Activated T-helper 17 cell treated with anti-CD3 and anti-CD28 coated beads, Interleukin-2, amount 50 U/mL, for 72 hours (primary cell): ENCODE results near the gene DNMT3L. TPM values are rescaled to one million over a fixed set of nuclear protein-coding genes. Genes with fewer than 3 reads are reported as not detected.
"Not testable (repeated sequence)": the region's sequence is repeated elsewhere in the genome, so short reads cannot be mapped to it uniquely, and the experiment has no call there.

Experiments
- ATAC-seq: fragments of 150-1000 bp; cut with Tn5 transposase; replicated peaks from 2 replicates; pipeline ENCODE4 v1.10.0; 2021; ENCODE audit warnings: mild to moderate bottlenecking, moderate library complexity
- H3K27ac Mint-ChIP-seq: one replicate; pipeline ENCODE4 v1.8.0; 2022; ENCODE audit warnings: mixed read lengths
- H3K27me3 Mint-ChIP-seq: one replicate; pipeline ENCODE4 v1.8.0; 2022; ENCODE audit warnings: mixed read lengths
- H3K36me3 Mint-ChIP-seq: one replicate; pipeline ENCODE4 v1.8.0; 2022; ENCODE audit warnings: low read depth, mild to moderate bottlenecking, mixed read lengths
- H3K4me1 Mint-ChIP-seq: one replicate; pipeline ENCODE4 v1.8.0; 2022; ENCODE audit warnings: mixed read lengths
- H3K4me3 Mint-ChIP-seq: one replicate; pipeline ENCODE4 v1.8.0; 2022; ENCODE audit warnings: mild to moderate bottlenecking, mixed read lengths
- H3K9me3 Mint-ChIP-seq: one replicate; pipeline ENCODE4 v1.8.0; 2022; ENCODE audit warnings: mixed read lengths
- total RNA-seq, 2 donors: library from RNA; stranded (reverse); gene quantifications; one replicate each; pipeline ENCODE4 v1.2.3, GENCODE V29; 2022

DNMT3L gene
- total RNA-seq, 2 donors from 2014 or later, result not detected

GRCh38 chr21:44211574-44211973, 50.1 kb downstream of the DNMT3L start:
- H3K36me3 Mint-ChIP-seq, H3K27me3 Mint-ChIP-seq, H3K9me3 Mint-ChIP-seq, H3K4me1 Mint-ChIP-seq: not testable (repeated sequence)
- ATAC-seq, result peak; percentile 69
- Mint-ChIP-seq H3K4me3 (peak overlapping the region; percentile 3), H3K27ac (peak overlapping the region; percentile 20)

- H3K27me3 Mint-ChIP-seq, H3K27ac Mint-ChIP-seq, H3K4me1 Mint-ChIP-seq, H3K36me3 Mint-ChIP-seq, H3K4me3 Mint-ChIP-seq, H3K9me3 Mint-ChIP-seq: not testable (repeated sequence)
- ATAC-seq, result peak; percentile 28
These were observed 53.6 kb downstream of the DNMT3L start for GRCh38 chr21:44207860-44208646.

- H3K36me3 Mint-ChIP-seq, H3K4me3 Mint-ChIP-seq, H3K9me3 Mint-ChIP-seq, H3K27ac Mint-ChIP-seq, H3K27me3 Mint-ChIP-seq, H3K4me1 Mint-ChIP-seq: not testable (repeated sequence)
- ATAC-seq, result peak; percentile 70
These were observed 54.7 kb downstream of the DNMT3L start for GRCh38 chr21:44206698-44207676.

GRCh38 chr21:44206187-44206586, 55.5 kb downstream of the DNMT3L start:
- H3K36me3 Mint-ChIP-seq, H3K27me3 Mint-ChIP-seq, H3K4me3 Mint-ChIP-seq, H3K9me3 Mint-ChIP-seq, ATAC-seq, H3K4me1 Mint-ChIP-seq, H3K27ac Mint-ChIP-seq: not testable (repeated sequence)

DNA sequence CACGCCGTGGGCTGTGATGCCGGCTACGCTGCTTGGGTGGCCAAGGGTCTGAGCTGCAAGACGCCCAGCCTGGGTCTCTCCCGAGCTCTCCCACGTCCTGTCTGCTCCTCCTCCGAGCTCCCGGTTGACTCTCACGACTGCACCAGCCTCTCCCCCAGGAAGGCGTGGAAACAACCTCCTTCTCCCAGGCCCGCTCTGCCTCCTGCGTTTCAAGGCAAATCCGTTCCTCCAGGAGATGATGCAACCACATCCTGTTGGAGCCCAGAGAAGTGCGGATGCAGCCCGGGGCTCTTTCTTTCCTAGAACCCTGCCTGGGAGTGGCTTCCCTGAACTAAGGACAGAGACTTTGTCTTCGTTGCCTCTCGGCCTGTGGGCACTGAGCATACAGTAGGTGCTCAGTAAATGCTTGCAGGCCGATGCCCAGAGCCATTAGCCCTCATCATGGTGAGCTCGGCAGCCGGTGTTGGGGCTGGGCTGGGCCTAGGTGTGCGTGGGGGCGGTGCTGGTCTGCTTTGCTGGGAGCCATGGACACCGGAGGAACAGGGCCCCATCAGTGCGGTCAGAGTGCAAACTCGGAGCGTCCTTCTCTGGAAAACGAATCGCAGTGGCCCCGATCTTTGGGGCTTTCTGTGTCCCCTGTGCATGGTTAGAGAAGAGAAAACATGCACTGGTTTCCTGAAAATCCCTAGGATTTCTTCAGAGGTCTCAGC, 59.0 kb downstream of the DNMT3L start:
- not testable (repeated sequence) for H3K36me3 Mint-ChIP-seq, H3K4me3 Mint-ChIP-seq, H3K27me3 Mint-ChIP-seq, H3K27ac Mint-ChIP-seq, H3K4me1 Mint-ChIP-seq, H3K9me3 Mint-ChIP-seq, ATAC-seq

DNA sequence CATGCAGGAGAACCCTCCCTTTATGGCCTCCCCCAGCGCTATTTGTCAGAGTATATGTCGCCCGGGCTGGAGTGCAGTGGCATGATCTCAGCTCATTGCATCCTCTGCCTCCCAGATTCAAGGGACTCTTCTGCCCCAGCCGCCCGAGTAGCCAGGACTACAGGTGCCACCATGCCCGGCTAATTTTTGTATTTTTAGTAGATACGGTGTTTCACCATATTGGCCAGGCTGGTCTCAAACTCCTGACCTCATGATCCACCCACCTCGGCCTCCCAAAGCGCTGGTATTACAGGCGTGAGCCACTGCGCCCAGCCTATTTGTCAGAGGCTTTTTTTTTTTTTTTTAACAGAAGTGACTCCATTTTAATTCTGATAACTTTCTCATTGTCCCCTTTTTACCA, 61.7 kb downstream of the DNMT3L start:
- ATAC-seq, H3K4me1 Mint-ChIP-seq, H3K9me3 Mint-ChIP-seq, H3K27me3 Mint-ChIP-seq, H3K4me3 Mint-ChIP-seq, H3K36me3 Mint-ChIP-seq, H3K27ac Mint-ChIP-seq: not testable (repeated sequence)

DNA sequence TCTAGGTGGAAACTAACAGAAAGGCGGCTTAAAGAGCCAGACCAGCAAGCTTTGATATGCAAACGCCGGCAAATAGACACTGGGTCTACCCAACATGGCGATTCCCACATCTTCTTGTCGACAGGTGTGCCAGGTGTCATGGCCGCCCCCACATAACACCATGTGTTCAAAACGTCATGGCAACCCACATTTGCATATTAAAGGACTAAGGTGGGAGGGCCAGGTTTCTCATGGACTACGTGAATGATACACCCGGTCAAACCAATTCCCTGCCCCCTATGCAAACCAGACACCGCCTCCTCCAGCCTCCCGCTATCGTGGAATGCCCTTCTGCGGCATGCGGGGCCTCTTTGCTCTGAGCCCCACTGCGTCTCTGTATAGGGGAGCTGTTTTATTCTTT, 62.2 kb downstream of the DNMT3L start:
- Mint-ChIP-seq H3K4me1 (no peaks in the 10 kb centered on the region), H3K27ac (no peak overlapping the region), H3K36me3 (no peaks in the 10 kb centered on the region), H3K4me3 (no peak overlapping the region), H3K27me3 (no peaks in the 10 kb centered on the region), H3K9me3 (no peaks in the 10 kb centered on the region)
- ATAC-seq, result no peak

GRCh38 chr21:44197156-44197516, 64.6 kb downstream of the DNMT3L start:
- H3K27me3 Mint-ChIP-seq, H3K9me3 Mint-ChIP-seq, H3K4me3 Mint-ChIP-seq, H3K27ac Mint-ChIP-seq, H3K4me1 Mint-ChIP-seq, ATAC-seq, H3K36me3 Mint-ChIP-seq: not testable (repeated sequence)

Other genes with a start within 250 kb of the DNMT3L start
- gene TRAPPC10, start 249.6 kb downstream of the DNMT3L start, total RNA-seq, result 10 to 100 TPM; 48.5 to 72.8 TPM
- gene PWP2, start 154.5 kb downstream of the DNMT3L start, total RNA-seq, result 10 to 100 TPM; 40.4 to 42.0 TPM
- 10 to 100 TPM; 65.6 to 77.0 TPM for gene GATD3, start 128.2 kb downstream of the DNMT3L start, total RNA-seq
- gene ICOSLG, start 21.0 kb downstream of the DNMT3L start, total RNA-seq, result 1 to 10 TPM; 2.0 to 6.4 TPM
- not detected for gene AIRE, start 24.0 kb upstream of the DNMT3L start, total RNA-seq
- 100 to 1,000 TPM; 150 to 184 TPM for gene PFKL, start 38.2 kb upstream of the DNMT3L start, total RNA-seq
- gene CFAP410, start 77.5 kb upstream of the DNMT3L start, total RNA-seq, result 10 to 100 TPM; 13.7 to 16.4 TPM
- 10 to 100 TPM; 10.7 to 25.6 TPM for gene TRPM2, start 91.7 kb upstream of the DNMT3L start, total RNA-seq
- 1 to 10 TPM; 3.5 TPM for gene LRRC3, start 193.6 kb upstream of the DNMT3L start, total RNA-seq